GM23338 (cell line): ENCODE data around the gene RPS14. TPM values are rescaled to one million over a fixed set of nuclear protein-coding genes. Genes with fewer than 3 reads are reported as not detected.

Source experiments
- ATAC-seq: fragments of 200-7000 bp; cut with Tn5 transposase; 3 replicates; pipeline ENCODE4 v1.9.1; 2020
- DNase-seq: peaks from one replicate; pipeline ENCODE4 v3.0.0-alpha.2; 2015; ENCODE audit warnings: low spot score
- H2AFZ ChIP-seq: fragments of 200-600 bp; sonication (generic); 2 replicates; pipeline ENCODE4 v1.8.0; 2016; ENCODE audit warnings: antibody characterized with exemption, mild to moderate bottlenecking, moderate library complexity
- H3F3A ChIP-seq: fragments of 200-600 bp; sonication (generic); replicated peaks from 2 replicates; pipeline ENCODE4 v1.8.0; 2017; ENCODE audit warnings: antibody characterized with exemption, mixed run types, low read depth
- H3K27ac ChIP-seq: fragments of 200-600 bp; sonication (generic); 2 replicates; pipeline ENCODE4 v1.6.1; 2016; ENCODE audit warnings: low read depth
- H3K27me3 ChIP-seq: fragments of 200-600 bp; sonication (generic); 2 replicates; pipeline ENCODE4 v1.8.0; 2016; ENCODE audit warnings: mild to moderate bottlenecking, mixed run types, moderate library complexity; ENCODE audit not compliant: insufficient read depth
- H3K36me3 ChIP-seq: fragments of 200-600 bp; sonication (generic); 2 replicates; pipeline ENCODE4 v1.8.0; 2016; ENCODE audit warnings: mild to moderate bottlenecking; ENCODE audit not compliant: insufficient read depth
- H3K4me1 ChIP-seq: fragments of 200-600 bp; sonication (generic); 2 replicates; pipeline ENCODE4 v1.8.0; 2016; ENCODE audit warnings: mild to moderate bottlenecking, moderate library complexity; ENCODE audit not compliant: insufficient read depth
- H3K4me2 ChIP-seq: fragments of 200-600 bp; sonication (generic); 2 replicates; pipeline ENCODE4 v1.7.1; 2017; ENCODE audit warnings: mixed run types
- H3K4me3 ChIP-seq: fragments of 200-600 bp; sonication (generic); 2 replicates; pipeline ENCODE4 v1.6.1; 2016; ENCODE audit warnings: mixed run types
- H3K79me2 ChIP-seq: fragments of 200-600 bp; sonication (generic); replicated peaks from 2 replicates; pipeline ENCODE4 v1.8.0; 2017; ENCODE audit warnings: mild to moderate bottlenecking; ENCODE audit not compliant: insufficient read depth
- H3K9me2 ChIP-seq: fragments of 200-600 bp; sonication (generic); 2 replicates; pipeline ENCODE4 v1.8.0; 2017; ENCODE audit not compliant: insufficient read depth
- H4K20me1 ChIP-seq: fragments of 200-600 bp; sonication (generic); replicated peaks from 2 replicates; pipeline ENCODE4 v1.8.0; 2017; ENCODE audit warnings: mild to moderate bottlenecking; ENCODE audit not compliant: insufficient read depth
- H3K27ac Mint-ChIP-seq: 2 replicates; pipeline ENCODE4 v1.8.0; 2020; ENCODE audit warnings: inconsistent platforms, mild to moderate bottlenecking, moderate library complexity, mixed read lengths
- H3K27me3 Mint-ChIP-seq: 3 replicates; pipeline ENCODE4 v1.8.0; 2022; ENCODE audit warnings: low read depth, mild to moderate bottlenecking, moderate library complexity, mixed read lengths, inconsistent platforms; ENCODE audit not compliant: insufficient read depth, poor library complexity
- H3K36me3 Mint-ChIP-seq: 3 replicates; pipeline ENCODE4 v1.8.0; 2021; ENCODE audit warnings: low read depth, mild to moderate bottlenecking, inconsistent platforms, moderate library complexity, mixed read lengths
- H3K4me1 Mint-ChIP-seq: 3 replicates; pipeline ENCODE4 v1.8.0; 2020; ENCODE audit warnings: mild to moderate bottlenecking, inconsistent platforms, mixed read lengths
- H3K4me3 Mint-ChIP-seq: 3 replicates; pipeline ENCODE4 v1.8.0; 2021; ENCODE audit warnings: moderate library complexity, mild to moderate bottlenecking, inconsistent platforms, mixed read lengths
- H3K9me3 Mint-ChIP-seq: 3 replicates; pipeline ENCODE4 v1.8.0; 2020; ENCODE audit warnings: moderate library complexity, mild to moderate bottlenecking, inconsistent platforms, mixed read lengths
- CREB1 ChIP-seq: fragments of 250-450 bp; sonication (Bioruptor Pico); IDR thresholded peaks from 2 replicates; pipeline ENCODE4 v1.5.0; 2020; ENCODE audit warnings: low read depth, mild to moderate bottlenecking, moderate library complexity
- EZH2 ChIP-seq: fragments of 200-600 bp; sonication (generic); IDR thresholded peaks from one replicate; pipeline ENCODE4 v1.8.0; 2017; ENCODE audit warnings: antibody characterized with exemption, mild to moderate bottlenecking, low read depth; ENCODE audit not compliant: unreplicated experiment
- EZH2phosphoT487 ChIP-seq: fragments of 200-600 bp; sonication (generic); IDR thresholded peaks from one replicate; pipeline ENCODE4 v1.8.1; 2018; ENCODE audit warnings: antibody characterized with exemption; ENCODE audit not compliant: unreplicated experiment
- NANOG ChIP-seq: IDR thresholded peaks from 2 replicates; pipeline ENCODE4 v1.6.1; 2016; ENCODE audit warnings: antibody characterized with exemption, borderline replicate concordance
- POLR2AphosphoS5 ChIP-seq: IDR thresholded peaks from 2 replicates; pipeline ENCODE4 v1.6.1; 2016; ENCODE audit warnings: antibody characterized with exemption, low read depth
- STAT1 ChIP-seq: IDR thresholded peaks from one replicate; pipeline ENCODE4 v1.6.1; 2016; ENCODE audit warnings: antibody characterized with exemption; ENCODE audit not compliant: unreplicated experiment
- ZNF114 ChIP-seq: fragments of 250-450 bp; sonication (Bioruptor Pico); IDR thresholded peaks from 2 replicates; pipeline ENCODE4 v1.5.0; 2020; ENCODE audit warnings: mild to moderate bottlenecking, moderate library complexity
- polyA plus RNA-seq: library from polyadenylated mRNA; unstranded; fragments of >200 nt; fragmentation: Nextera tagmentation; extraction: Ambion mirVana; gene quantifications from 2 replicates; pipeline ENCODE4 v1.2.1, GENCODE V29; 2016
- total RNA-seq: library from RNA; depleted of rRNA; stranded (reverse); fragments of >200 nt; shearing (Covaris generic); gene quantifications from 2 replicates; pipeline ENCODE4 v1.2.3, GENCODE V29; 2014
- TF ChIP-seq, protein P1 (sequence below): IDR thresholded peaks from 2 replicates; pipeline ENCODE4 v1.6.1; 2016; ENCODE audit warnings: antibody characterized with exemption
- TF ChIP-seq, protein P2 (sequence below): fragments of 250-450 bp; sonication (Bioruptor Pico); IDR thresholded peaks from 2 replicates; pipeline ENCODE4 v1.5.0; 2020; ENCODE audit warnings: mild to moderate bottlenecking, moderate library complexity

RPS14 gene
- total and polyA plus RNA-seq, 2 experiments from 2014 or later: 1,443 to 2,790 TPM

DNA sequence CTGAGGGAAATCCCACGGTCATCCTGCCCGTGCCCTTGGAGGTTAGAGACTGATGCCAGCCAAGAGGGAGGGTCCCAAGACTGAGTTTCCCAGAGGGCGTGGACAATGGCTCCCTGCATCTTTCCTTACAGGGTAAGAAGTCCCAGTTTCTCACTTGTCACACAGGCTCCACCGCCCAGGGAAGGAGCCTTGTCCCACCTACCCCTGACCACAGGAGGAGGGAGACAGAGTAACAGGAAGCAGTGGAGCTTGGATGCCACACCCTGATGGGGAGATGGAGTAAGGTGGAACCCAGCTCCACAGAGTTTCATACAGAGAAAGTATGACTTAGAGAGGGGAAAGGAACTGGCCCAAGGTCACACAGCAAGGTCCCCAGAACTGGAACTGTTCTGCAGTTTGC, 27.5 kb downstream of the RPS14 start:
- no peaks in the 10 kb centered on the region for H3K36me3 ChIP-seq
- H3K27ac ChIP-seq: no peak overlapping the region
- no peaks in the 10 kb centered on the region; the same call in 1 of the 2 replicates for H3K4me1 ChIP-seq
- ATAC-seq (peak; percentile 67), DNase-seq (no peak)
- TF ChIP-seq, protein P1, sequence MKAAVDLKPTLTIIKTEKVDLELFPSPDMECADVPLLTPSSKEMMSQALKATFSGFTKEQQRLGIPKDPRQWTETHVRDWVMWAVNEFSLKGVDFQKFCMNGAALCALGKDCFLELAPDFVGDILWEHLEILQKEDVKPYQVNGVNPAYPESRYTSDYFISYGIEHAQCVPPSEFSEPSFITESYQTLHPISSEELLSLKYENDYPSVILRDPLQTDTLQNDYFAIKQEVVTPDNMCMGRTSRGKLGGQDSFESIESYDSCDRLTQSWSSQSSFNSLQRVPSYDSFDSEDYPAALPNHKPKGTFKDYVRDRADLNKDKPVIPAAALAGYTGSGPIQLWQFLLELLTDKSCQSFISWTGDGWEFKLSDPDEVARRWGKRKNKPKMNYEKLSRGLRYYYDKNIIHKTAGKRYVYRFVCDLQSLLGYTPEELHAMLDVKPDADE: no peak
- TF ChIP-seq EZH2: no peak
- TF ChIP-seq NANOG: no peak
- TF ChIP-seq CREB1 (CRISPR knock-in tag): no peak
- TF ChIP-seq, protein P2, sequence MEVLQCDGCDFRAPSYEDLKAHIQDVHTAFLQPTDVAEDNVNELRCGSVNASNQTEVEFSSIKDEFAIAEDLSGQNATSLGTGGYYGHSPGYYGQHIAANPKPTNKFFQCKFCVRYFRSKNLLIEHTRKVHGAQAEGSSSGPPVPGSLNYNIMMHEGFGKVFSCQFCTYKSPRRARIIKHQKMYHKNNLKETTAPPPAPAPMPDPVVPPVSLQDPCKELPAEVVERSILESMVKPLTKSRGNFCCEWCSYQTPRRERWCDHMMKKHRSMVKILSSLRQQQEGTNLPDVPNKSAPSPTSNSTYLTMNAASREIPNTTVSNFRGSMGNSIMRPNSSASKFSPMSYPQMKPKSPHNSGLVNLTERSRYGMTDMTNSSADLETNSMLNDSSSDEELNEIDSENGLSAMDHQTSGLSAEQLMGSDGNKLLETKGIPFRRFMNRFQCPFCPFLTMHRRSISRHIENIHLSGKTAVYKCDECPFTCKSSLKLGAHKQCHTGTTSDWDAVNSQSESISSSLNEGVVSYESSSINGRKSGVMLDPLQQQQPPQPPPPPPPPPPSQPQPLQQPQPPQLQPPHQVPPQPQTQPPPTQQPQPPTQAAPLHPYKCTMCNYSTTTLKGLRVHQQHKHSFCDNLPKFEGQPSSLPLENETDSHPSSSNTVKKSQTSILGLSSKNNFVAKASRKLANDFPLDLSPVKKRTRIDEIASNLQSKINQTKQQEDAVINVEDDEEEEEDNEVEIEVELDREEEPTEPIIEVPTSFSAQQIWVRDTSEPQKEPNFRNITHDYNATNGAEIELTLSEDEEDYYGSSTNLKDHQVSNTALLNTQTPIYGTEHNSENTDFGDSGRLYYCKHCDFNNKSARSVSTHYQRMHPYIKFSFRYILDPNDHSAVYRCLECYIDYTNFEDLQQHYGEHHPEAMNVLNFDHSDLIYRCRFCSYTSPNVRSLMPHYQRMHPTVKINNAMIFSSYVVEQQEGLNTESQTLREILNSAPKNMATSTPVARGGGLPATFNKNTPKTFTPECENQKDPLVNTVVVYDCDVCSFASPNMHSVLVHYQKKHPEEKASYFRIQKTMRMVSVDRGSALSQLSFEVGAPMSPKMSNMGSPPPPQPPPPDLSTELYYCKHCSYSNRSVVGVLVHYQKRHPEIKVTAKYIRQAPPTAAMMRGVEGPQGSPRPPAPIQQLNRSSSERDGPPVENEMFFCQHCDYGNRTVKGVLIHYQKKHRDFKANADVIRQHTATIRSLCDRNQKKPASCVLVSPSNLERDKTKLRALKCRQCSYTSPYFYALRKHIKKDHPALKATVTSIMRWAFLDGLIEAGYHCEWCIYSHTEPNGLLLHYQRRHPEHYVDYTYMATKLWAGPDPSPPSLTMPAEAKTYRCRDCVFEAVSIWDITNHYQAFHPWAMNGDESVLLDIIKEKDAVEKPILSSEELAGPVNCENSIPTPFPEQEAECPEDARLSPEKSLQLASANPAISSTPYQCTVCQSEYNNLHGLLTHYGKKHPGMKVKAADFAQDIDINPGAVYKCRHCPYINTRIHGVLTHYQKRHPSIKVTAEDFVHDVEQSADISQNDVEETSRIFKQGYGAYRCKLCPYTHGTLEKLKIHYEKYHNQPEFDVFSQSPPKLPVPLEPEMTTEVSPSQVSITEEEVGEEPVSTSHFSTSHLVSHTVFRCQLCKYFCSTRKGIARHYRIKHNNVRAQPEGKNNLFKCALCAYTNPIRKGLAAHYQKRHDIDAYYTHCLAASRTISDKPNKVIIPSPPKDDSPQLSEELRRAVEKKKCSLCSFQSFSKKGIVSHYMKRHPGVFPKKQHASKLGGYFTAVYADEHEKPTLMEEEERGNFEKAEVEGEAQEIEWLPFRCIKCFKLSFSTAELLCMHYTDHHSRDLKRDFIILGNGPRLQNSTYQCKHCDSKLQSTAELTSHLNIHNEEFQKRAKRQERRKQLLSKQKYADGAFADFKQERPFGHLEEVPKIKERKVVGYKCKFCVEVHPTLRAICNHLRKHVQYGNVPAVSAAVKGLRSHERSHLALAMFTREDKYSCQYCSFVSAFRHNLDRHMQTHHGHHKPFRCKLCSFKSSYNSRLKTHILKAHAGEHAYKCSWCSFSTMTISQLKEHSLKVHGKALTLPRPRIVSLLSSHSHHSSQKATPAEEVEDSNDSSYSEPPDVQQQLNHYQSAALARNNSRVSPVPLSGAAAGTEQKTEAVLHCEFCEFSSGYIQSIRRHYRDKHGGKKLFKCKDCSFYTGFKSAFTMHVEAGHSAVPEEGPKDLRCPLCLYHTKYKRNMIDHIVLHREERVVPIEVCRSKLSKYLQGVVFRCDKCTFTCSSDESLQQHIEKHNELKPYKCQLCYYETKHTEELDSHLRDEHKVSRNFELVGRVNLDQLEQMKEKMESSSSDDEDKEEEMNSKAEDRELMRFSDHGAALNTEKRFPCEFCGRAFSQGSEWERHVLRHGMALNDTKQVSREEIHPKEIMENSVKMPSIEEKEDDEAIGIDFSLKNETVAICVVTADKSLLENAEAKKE: no peak
- TF ChIP-seq EZH2phosphoT487: no peak
- TF ChIP-seq ZNF114 (CRISPR knock-in tag): no peak
- no peak for TF ChIP-seq POLR2AphosphoS5
- no peak for TF ChIP-seq STAT1
- H3K79me2 ChIP-seq: no peaks in the 10 kb centered on the region
- H4K20me1 ChIP-seq: no peaks in the 10 kb centered on the region
- no peaks in the 10 kb centered on the region for H3K9me3 Mint-ChIP-seq
- H3K36me3 Mint-ChIP-seq: no peaks in the 10 kb centered on the region
- no peak overlapping the region for H3K4me3 Mint-ChIP-seq
- H3K4me1 Mint-ChIP-seq: peaks cover 8% of the 10 kb centered on the region; the same call in 1 of the 3 replicates
- H3K9me2 ChIP-seq: no peaks in the 10 kb centered on the region
- H3K27ac Mint-ChIP-seq: no peak overlapping the region
- no peak overlapping the region for H3K4me3 ChIP-seq
- H2AFZ ChIP-seq: no peak overlapping the region; the same call in 1 of the 2 replicates
- H3K27me3 ChIP-seq: no peaks in the 10 kb centered on the region
- H3K27me3 Mint-ChIP-seq: peaks cover 8% of the 10 kb centered on the region
- no peaks in the 10 kb centered on the region for H3F3A ChIP-seq
- no peak overlapping the region for H3K4me2 ChIP-seq
